Stimulated activated CD4-positive, alpha-beta T cell treated with anti-CD3 and anti-CD28 coated beads, Interleukin-4, amount 100 ng/mL, for 4 hours (primary cell): ENCODE measurements around the gene EFNA5.

Experiments used
- DNase-seq, 2 experiments: peaks; one replicate each; pipeline ENCODE4 v3.0.0-alpha.2; 2020

The EFNA5 gene

DNA sequence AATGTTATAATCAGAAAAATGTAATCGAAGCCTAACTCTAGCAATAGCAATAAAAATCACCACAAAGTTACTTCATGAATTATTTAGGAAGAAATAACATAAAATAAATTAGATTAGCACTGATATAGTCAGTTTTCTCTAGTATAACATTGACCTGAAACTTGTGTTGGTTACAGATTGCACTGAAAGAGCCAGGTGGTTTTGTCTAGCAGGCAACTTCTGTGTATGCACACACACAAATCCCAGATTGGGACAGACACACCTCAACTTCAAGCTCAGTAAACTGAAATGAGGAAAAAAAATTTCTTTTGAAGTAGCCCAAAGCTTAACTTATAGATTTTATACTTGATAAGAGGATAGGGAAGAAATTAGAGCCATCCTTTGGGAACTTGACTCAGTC is 129.3 kb downstream of the EFNA5 start:
- DNase-seq: no peak

GRCh38 chr5:107539726-107540330 is 130.9 kb downstream of the EFNA5 start:
- DNase-seq: no peak

DNA sequence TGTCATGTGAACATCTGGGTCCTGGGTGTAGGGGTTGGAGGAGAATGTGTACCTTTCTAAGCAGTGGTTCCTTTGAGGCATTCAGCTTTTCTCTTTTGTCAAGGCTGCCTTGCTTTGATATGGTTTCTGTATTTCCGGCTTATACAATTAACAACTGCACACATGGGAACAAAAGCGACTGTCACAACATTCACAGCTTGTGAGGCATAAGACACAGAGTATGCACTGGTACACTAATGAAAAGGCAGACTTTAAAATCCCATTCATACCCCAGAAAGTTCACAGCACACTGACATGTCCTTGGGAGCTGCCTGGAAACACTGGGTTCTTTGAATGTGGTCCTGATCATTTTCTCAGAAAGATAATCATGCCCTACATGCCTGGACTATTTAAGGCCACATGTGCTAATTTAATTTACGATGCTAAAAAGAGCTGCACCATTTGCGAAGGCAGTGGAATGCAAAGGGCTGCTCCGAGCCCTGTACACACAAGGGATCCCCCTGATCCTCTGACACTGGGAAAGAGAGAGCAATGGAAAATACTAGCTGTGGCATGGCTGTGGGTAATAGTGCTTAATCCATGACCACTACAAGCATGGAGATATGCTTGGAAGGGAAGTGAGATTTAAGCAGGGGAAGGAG is 131.8 kb downstream of the EFNA5 start:
- no peak for DNase-seq

- DNase-seq: no peak
Measured at GRCh38 chr5:107538331-107538730, 132.4 kb downstream of the EFNA5 start.

DNA sequence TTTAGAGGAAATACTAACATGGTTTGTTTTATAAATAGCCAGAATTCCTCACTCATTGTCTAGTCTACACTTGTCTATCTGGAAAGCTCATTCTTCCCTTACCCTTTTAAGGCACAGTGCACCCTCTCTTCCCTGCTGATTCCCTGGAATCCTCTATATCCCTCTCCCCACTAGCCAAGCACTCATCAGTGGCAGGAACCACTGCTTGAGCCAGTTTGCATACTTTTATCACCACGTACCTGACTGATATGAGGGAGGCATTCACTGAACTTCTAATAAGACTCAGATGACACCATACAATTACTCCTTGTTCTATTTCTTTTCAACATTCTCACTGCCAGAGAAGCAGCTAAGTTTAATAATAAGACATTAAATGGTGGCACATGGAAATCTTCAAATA is 134.9 kb downstream of the EFNA5 start:
- DNase-seq: no peak

GRCh38 chr5:107533910-107534876 is 136.5 kb downstream of the EFNA5 start:
- no peak for DNase-seq

DNA sequence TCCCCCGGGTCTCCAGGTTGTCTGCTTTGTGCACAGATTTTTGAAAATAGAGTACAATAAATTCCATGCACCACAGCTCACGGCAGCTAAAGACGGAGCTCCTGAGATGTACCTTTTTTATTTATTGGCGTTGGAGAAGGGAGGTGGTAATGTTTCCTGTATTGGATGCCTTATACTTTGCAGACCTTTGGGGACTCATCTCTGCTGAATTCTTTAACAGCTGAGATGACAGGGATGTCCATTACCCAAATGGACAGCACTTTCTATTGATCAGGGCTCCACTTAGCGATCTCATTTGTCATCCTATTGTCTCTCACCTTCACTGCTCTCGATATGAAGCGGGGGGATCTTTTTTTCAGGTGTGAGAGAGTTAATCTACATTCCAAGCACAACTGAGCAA is 137.8 kb downstream of the EFNA5 start:
- no peak for DNase-seq

DNA sequence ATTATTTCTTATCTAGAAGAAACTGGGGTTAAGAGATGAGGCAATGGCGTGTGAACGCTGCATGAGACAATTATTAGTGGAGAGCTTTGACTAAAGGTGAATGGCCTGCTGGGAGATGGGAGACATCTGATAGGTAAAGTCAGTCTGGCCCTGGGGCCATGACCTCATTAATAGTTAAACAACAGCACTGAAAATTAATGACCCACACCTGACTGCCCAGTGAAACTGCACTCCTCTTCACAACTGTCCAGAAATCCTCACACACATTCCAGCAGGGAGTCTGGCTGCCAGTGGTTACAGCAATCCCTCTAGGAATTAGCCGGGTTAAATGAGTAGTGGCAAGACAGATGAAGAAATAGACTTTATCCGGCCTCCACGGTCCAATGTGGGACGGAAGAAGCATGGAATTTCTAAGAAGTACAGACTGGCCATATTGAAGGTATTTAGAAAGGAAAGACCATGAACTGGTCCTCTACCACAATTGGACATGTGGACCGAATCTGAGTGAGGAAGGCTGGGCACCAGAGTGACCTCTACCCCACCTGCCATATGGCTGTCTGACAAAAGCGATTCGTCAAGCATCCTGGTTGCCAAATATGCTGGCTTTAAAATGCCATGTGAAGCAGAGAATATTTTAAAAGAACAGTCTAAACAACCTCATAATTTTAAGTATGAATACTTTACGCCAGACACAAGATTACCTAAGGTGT is 138.4 kb downstream of the EFNA5 start:
- DNase-seq: no peak

DNA sequence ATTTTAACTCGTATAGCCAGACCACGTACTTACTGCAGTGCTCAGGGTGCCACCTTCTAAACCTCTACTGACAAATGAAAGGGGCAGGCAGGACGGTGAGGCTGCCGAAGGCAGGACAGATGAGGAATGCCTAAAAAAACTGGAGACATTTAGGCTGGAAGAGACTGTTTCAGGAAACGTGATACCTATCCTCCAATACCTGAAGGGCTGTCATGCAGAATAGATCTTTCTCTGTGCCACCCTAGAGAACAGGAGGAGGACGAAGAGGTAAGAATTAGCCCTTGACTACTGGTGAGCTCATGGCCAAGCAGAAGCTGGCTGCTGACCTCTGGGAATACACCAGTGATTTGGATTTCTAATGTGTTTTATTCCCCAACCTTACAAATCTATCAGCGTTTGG is 139.4 kb downstream of the EFNA5 start:
- no peak for DNase-seq

DNA sequence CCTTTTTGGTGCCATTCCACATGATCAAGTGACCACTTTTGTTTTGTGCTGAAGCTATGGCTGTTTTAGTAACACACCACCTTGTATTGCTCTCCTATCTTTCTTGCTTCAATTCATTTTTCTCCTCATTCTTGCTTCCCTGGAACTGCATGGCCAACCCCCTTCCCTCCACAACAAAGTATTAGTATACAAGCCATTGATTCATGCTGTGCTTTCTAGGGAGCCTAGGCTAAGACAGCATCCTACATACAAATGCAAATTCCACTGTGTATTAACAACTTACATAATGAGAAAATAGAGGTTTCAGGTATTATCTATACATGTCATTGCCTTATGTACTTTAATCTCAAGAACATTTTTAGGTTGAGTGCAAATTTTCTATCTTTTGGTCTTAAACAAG is 141.1 kb downstream of the EFNA5 start:
- DNase-seq: no peak

DNA sequence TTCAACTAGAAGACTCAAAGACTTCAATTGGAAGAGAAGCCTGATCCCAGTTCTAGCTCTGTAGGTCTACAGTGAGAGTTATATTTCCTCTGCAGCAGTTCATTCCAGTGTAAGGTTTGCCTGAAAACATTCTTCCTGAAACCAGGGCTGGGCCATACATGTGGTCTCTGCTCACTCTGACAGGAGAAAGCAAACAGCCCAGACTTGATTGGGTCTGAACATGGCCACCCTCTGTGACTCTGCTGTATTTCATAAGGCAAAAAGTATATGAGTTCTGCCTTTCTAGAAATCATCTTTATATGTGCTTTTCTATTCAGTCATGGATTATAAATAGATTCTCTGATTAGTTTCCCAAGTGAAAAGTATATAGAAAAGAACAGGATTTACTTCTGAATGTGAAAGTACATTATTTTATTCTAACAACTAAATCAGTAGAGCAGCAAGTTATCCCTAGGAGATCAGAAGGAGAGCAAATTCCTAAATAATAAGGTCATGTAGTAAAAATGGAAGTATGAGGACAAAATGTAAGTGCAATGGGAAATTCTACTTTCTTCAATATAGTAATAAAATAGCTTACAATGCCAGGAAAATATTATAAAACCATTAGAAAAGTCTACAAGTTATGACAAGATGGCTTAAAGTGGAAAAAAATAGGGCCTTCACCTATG is 144.3 kb downstream of the EFNA5 start:
- DNase-seq: no peak

- DNase-seq: no peak
Measured at GRCh38 chr5:107524111-107524510, 146.6 kb downstream of the EFNA5 start.

- DNase-seq: no peak
Measured at GRCh38 chr5:107523029-107523680, 147.6 kb downstream of the EFNA5 start.

- DNase-seq: no peak
Measured at GRCh38 chr5:107522456-107522855, 148.3 kb downstream of the EFNA5 start.

GRCh38 chr5:107519900-107520354 is 150.8 kb downstream of the EFNA5 start:
- no peak for DNase-seq

DNA sequence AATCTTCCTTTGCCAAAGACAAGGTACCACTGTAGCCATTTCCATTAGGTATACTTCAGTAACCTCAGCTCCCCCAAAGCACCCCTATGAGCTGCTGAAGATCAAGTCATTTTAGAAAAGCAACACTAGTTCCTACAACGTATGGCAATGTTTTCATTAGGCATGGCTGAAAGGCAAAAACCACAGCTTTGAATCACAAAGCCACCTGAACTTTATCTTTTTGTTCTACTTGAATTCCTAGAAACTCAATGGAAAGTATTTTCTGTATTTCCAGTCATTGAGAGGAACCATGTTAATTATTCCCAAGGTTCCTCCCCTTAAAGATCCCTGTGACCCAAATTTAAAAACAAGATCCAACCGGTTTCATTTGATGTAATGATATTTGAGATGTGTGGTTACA is 152.1 kb downstream of the EFNA5 start:
- no peak for DNase-seq

- no peak for DNase-seq
Measured at GRCh38 chr5:107518190-107518589, 152.5 kb downstream of the EFNA5 start.

- no peak for DNase-seq
Measured at GRCh38 chr5:107517185-107518033, 153.3 kb downstream of the EFNA5 start.

- DNase-seq: no peak
Measured at GRCh38 chr5:107516452-107517184, 154.1 kb downstream of the EFNA5 start.

- DNase-seq: no peak
Measured at GRCh38 chr5:107515521-107516080, 155.1 kb downstream of the EFNA5 start.
